Subcutaneous adipose tissue (tissue), 4 donors: ENCODE results near the gene LTB4R. TPM values are rescaled to one million over a fixed set of nuclear protein-coding genes. Genes with fewer than 3 reads are reported as not detected.

Experiments
- CTCF ChIP-seq: fragments of 450-650 bp; IDR thresholded peaks from one replicate; pipeline ENCODE4 v1.5.1; 2016; ENCODE audit warnings: low read depth, mild to moderate bottlenecking, control low read depth, antibody characterized with exemption, moderate library complexity
- total RNA-seq, 4 donors: library from RNA; depleted of rRNA; stranded (reverse); fragments of >200 nt; gene quantifications; one replicate each; pipeline ENCODE4 v1.1.0, GENCODE V29; 2016

Gene LTB4R
- total RNA-seq, 4 donors from 2014 or later, result 4.2 to 10.9 (median 7.5) TPM

GRCh38 chr14:24289649-24290280 is 21.5 kb upstream of the LTB4R start:
- TF ChIP-seq CTCF, result no peak

GRCh38 chr14:24290746-24291145 is 20.6 kb upstream of the LTB4R start:
- TF ChIP-seq CTCF, result no peak

- TF ChIP-seq CTCF, result no peak
Observed at GRCh38 chr14:24291446-24292117, 19.7 kb upstream of the LTB4R start.

GRCh38 chr14:24292118-24292807 is 19.0 kb upstream of the LTB4R start:
- no peak for TF ChIP-seq CTCF

- TF ChIP-seq CTCF, result no peak
Observed at GRCh38 chr14:24293525-24293924, 17.8 kb upstream of the LTB4R start.

- TF ChIP-seq CTCF, result no peak
Observed at GRCh38 chr14:24296341-24297157, 14.8 kb upstream of the LTB4R start.
